Measurements from ENCODE around the gene MICU1.
A peak's percentile ranks its signal among the peaks of the same experiment; 100 is the strongest.
"Not testable (repeated sequence)": the region's sequence is repeated elsewhere in the genome, so short reads cannot be mapped to it uniquely, and the experiment has no call there.

MICU1 gene

DNA sequence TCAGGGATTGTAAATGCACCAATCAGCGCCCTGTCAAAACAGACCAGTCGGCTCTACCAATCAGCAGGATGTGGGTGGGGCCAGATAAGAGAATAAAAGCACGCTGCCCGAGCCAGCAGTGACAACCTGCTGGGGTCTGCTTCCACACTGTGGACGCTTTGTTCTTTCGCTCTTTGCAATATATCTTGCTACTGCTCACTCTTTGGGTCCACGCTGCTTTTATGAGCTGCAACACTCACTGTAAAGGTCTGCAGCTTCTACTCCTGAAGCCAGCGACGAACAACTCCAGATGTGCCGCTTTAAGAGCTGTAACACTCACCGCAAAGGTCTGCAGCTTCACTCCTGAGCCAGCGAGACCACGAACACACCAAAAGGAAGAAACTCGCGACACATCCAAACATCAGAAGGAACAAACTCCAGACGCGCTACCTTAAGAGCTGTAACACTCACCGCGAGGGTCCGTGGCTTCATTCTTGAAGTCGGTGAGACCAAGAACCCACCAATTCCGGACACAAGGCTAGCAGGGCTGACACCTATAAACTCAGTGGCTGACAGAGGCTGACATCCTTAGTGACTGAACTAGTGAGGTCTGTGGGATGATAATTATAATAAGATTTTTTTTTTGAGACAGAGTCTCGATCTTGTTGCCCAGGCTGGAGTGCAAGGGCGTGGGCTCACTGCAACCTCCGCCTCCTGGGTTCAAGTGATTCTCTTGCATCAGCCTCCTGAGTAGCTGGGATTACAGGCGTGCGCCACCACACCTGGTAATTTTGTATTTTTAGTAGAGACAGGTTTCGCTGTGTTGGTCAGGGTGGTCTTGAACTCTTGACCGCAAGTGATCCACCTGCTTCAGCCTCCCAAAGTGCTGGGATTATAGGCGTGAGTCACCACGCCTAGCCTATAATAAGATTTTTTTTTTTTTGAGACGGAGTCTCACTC is 298.9 kb downstream of the MICU1 start:
- DNase-seq (ENCODE audit: low read depth): not testable (repeated sequence)

DNA sequence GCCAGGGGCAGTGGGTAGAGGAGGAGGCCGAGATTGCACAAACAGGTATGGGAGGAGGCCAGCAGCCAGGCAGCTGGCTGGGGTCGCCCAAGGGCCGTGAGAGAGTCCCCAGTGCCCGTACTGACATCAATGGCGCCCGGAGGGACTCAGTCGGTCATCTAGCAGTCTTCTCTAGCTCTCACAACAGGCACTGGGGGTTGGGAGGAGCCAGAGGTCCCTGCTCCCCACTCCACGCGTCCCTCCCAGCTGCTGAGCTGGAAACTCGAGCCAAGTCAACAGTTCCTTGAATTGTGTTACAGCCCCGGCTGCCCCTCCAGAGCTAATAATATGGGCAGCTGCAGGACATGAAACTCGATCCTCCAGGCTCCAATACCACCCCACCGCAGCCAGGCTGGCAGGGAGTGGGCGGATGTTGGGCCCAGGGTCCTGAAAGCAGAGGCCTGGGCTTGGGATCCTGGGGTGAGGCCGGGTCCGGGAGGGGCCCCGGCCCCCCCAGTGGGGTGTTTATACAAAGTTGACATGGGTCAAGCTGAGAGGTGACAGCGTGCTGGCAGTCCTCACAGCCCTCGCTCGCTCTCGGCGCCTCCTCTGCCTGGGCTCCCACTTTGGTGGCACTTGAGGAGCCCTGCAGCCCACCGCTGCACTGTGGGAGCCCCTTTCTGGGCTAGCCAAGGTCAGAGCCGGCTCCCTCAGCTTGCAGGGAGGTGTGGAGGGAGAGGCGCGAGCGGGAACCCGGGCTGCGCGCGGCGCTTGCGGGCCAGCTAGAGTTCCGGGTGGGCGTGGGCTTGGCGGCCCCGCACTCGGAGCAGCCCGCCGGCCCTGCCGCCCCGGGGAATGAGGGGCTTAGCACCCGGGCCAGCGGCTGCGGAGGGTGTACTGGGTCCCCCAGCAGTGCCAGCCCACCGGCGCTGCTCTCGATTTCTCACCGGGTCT is 300.4 kb downstream of the MICU1 start:
- not testable (repeated sequence) for DNase-seq (ENCODE audit: low read depth)

DNA sequence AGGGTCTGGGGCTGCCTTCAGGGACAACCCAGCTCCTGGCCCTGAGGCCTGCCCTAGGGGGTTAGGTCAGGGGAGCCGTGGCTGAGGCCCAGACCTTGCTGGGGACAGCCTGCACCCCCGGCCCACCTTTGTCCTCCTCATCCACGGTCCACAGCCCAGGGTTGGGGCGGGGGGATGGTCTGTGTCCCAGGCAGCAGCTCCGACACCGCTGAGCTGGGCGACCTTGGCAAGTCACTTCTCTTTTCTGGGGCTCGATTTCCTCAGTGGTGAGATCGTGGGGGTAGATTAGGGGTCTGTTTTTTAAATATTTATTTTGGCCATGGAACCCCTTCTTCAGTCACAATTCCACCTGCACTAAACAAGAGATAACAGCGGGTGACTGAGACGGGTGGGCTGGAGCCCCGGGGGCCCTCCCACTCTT is 302.1 kb downstream of the MICU1 start:
- no peak for DNase-seq (ENCODE audit: low read depth)

DNA sequence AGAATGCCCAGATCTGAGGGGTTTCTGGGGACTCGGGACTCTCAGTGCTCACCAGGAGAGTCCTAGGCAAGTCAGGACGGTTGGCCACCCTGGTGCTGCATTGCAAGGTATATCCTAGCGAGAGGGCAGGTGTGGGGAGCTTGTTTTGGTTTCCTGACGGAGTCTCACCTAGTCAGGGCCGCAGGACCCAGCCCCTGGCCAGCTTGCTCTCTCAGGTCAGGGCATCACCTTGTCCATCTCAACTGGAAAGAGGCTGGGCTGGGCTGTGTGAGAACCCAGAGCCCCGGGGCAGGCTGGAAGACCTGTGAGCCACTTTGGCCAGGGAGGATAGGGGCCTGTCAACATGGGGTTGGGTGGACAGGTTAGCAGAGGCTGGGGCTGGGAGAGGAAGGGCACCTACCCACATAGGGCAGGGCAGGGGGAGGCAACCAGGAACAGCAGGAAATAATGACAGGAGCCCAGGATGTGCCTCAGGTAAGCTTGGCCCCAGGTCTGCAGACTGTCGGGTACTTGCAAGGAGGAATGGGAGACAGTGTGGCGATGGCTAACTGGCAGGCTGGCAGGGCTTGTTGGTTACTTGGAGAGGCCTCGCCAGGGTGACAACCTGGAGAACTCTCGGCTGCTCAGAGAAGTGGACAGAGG is 302.6 kb downstream of the MICU1 start:
- no peak for DNase-seq (ENCODE audit: low read depth)

DNA sequence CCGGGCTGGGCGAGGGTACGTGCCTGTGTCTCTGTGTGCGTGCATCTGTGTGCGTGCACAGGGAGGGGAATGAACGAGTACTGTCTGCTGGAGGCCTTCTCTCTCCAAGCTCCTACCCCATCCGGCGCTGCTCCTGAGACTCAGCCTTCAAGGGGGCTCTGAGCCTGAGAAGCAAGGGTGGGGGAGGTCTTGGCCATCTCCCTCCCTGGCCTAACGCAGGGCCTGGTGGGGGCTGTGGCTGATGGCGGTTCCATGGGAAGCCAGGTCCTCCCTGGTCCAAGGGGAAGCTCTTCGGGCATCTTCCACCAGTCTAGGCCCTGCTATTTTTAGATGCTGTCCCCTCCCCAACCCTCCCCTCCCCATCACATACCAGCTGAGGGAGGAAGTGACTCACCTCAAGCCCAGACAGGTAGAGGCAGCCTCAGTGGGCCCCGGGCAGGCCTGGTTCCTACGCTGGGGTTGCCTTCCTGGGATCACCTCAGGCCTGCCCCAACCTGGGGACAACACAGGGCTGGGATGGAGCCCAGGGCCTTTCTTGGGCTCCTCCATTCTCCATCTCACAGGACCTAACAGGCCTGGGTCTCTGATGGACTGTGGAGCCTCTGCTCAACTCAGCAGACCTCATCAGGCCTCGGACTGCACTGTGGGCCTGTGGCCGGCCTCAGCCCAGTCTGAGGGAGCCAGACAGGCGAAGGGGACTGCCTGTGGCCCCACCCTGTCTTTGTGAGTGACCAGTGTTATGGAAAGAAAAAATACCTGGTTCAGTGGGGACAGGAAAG is 303.4 kb downstream of the MICU1 start:
- DNase-seq (ENCODE audit: low read depth): peak; percentile 41

DNA sequence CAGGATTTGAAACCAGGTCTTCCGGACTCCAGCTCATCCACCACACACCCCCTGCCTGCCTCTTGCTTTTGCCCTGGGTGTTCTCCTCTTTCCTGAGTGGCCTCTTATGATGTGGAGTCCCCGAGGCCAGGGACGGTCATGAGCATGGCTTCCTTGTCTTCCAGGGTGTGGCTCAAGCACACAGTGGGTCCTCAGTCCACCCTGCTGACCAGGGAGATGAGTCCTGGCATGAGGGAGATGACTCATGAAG is 303.9 kb downstream of the MICU1 start:
- no peak for DNase-seq (ENCODE audit: low read depth)

DNA sequence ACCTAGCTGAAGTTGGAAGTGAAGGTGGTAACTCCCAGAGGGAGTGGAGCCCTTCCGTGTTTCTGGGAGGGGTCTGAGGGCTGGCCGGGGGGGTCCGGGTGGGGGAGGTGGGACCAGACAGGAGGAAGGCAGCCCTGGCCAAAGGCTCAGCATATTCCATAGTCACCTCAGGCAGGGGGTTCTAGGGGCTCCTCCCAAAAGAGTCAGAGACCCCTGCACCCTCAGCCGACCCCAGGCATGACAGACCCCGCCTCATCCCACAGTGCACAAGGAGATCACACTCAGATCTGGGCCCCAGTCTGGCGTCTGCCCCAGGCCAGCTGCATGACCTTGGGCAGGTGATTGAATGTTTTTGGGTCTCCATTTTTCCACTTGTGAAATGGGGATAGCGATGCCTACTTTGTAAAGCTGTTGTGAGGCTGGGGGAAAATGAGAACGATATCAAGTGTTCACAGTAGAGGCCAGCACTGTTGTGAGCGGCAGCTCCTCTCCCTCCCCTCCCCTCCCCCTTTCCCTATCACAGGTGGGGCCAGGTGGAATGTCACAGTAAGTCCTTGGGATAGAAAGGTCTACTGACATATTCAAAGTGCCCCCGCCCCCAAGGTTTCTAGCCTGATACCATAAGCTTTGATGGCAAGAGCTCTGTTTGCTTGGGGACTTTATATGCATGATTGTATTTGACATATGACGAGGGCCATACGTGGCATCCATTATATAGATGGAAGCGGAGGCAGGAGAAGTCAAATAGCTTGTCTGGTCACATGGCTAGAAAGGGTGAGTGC is 304.4 kb downstream of the MICU1 start:
- no peak for DNase-seq (ENCODE audit: low read depth)

DNA sequence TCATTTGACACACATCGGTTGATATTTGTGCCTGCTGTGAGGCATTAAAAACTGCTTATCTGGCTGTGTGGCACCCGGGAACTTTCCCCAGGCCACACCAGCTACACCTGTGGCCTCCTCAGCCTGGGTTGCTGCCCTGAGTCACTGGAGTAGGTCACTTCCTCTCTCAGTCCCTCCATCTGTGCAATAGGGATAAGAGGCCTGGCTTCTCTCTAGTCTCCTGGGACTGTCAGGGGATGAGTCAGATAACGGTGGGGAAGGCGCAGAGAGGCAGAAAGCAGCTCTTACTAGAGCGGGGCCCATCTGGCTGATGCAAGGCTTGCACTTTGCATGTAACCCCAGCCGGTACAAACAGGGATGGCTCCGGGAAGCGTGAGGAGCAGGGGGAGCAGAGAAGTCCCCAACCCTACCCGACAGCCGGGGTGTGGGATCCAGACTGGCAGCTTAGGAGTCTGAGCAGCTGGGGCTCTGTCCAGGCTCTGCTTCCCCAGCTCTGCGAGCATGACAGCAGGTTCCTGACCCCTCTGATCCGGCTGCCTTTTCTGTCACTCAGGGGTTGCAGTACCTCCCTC is 305.1 kb downstream of the MICU1 start:
- no peak for DNase-seq (ENCODE audit: low read depth)

DNA sequence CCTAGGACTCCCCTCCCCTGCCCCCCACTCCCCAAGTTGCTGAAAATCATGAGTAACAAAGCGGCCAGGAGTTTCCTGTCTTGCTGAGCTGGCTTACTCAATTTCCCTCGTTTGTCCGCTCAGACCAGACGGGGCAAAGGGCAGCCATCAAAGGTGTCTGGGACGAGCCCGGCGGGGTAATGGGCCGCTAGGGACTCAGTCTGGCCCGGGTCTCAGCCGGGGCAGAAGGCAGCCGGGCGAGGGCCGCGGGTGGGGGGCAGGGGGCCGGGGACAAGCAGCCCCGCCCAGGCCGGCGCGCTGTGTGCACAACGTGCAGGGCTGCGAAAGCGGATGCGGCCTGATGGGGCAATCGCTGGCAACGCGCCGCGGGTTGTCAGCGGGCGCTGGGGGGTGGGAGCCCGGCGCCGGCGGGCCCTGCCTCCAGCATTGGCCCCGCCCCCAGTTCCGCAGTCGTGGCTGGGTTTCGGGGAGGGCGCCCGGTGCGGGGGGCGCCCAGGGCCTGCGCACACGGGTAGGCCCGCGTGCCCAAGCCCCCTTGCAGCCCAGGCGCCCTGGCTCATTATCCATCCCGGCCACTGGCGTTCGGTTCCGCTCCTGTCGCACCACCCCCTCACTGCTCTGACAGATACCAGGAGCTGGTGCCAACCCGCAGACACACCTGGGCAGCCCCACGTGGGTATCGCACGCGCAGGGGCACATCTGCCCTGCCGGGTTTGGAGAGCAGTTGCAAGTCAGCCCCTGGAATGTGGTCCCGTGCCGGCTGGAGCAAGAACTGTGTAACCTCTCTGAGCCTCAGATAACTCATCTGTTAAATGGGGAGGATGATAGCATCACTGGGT is 306.2 kb downstream of the MICU1 start:
- peak; percentile 75 for DNase-seq (ENCODE audit: low read depth)

DNA sequence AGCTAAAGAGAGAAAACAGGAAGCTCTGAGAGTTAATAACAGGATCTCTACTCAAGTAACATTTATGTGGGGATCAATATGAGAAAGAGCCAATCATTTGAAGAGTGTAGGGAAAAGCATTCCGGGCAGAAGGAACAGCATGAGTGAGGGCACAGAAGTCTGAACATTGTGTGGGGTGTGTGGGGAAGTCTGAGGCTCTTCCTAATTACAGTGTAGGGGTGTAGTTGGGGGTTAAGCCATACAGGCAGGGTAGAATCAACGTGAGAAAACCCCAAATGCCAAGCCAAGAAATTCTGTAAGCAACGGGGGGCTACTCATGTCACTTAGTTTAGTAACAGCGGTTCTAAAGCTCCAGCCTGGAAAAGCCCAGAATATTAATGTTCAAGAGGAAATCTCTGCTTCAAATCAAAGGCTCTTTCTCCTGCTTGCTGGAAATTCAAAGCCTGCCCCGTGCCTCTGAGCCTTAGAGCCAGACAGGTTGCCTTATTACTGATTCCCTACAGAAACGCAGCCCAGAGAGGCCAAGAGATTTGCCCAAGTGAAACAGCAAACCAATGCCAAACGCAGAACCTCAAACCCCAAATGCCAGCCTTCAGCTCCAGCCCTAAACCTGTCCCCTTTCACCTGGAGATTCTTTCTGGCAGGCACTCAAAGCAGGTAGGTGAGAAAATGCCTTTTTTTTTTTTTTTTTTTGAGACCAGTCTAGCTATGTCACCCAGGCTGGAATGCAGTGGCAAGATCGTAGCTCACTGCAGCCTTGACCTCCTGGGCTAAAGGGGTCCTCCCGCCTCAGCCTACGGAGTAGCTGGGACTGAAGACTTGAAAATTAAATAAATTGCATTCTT is 307.2 kb downstream of the MICU1 start:
- no peak for DNase-seq (ENCODE audit: low read depth)

Data from stimulated activated CD8-positive, alpha-beta memory T cell treated with anti-CD3 and anti-CD28 coated beads, Interleukin-12 subunit alpha, Interleukin-12 subunit beta, amount 100 ng/mL, for 1 hour (primary cell).